Endothelial cell of umbilical vein (primary cell): ENCODE measurements around the gene SHISA9. TPM values are rescaled to one million over a fixed set of nuclear protein-coding genes. Genes with fewer than 3 reads are reported as not detected.

Experiments used
- BruUV-seq: library from RNA; stranded (reverse); fragments of 400-500 nt; replicated peaks from 2 replicates; lab custom pipeline; 2021; lab: Mats Ljungman, UMichigan
- CTCF ChIA-PET: fragments of 300-600, 350-600 bp; sonication (Branson Sonifier 250); formaldehyde crosslinking; loops from one replicate; lab custom pipeline; 2021; ENCODE audit warnings: antibody characterized with exemption, inconsistent platforms; lab: Charles Lee
- POLR2A ChIA-PET: fragments of 300-600, 350-600 bp; sonication (Branson Sonifier 250); formaldehyde crosslinking; loops from one replicate; lab custom pipeline; 2021; ENCODE audit warnings: antibody characterized with exemption, inconsistent platforms; lab: Charles Lee
- DNase-seq: peaks from one replicate; pipeline ENCODE4 v3.0.0-alpha.2; 2011; ENCODE audit warnings: low read depth, low spot score
- FAIRE-seq: peaks from 2 replicates; lab custom pipeline; 2011; peaks lifted over from hg19 to GRCh38; lab: Jason Lieb, UNC
- H2AFZ ChIP-seq: 2 replicates; pipeline ENCODE4 v1.6.0; 2012; ENCODE audit warnings: low read depth, low read length, control low read depth, inconsistent platforms
- H3K27ac ChIP-seq: 2 replicates; pipeline ENCODE4 v1.5.1; 2011; ENCODE audit warnings: low read depth, mild to moderate bottlenecking, control low read depth, low read length, moderate library complexity; ENCODE audit not compliant: insufficient read depth
- H3K27me3 ChIP-seq, 2 experiments: 2 replicates each; pipeline versions ENCODE4 v1.6.0 to v1.6.1; 2011; ENCODE audit warnings: low read length in 2 of 2, mixed read lengths in 1 of 2; ENCODE audit not compliant: control insufficient read depth in 2 of 2, insufficient read depth in 2 of 2
- H3K36me3 ChIP-seq, 2 experiments: 2 replicates in 1 of 2; 3 replicates in 1 of 2; pipeline ENCODE4 v1.5.1; 2011; ENCODE audit warnings: low read length in 2 of 2, mild to moderate bottlenecking in 1 of 2, moderate library complexity in 1 of 2; ENCODE audit not compliant: control insufficient read depth in 2 of 2, insufficient read depth in 2 of 2; ENCODE audit errors: extremely low read depth in 1 of 2
- H3K4me1 ChIP-seq: 3 replicates; pipeline ENCODE4 v1.5.1; 2011; ENCODE audit warnings: mild to moderate bottlenecking, low read length; ENCODE audit not compliant: control insufficient read depth, insufficient read depth; ENCODE audit errors: extremely low read depth
- H3K4me2 ChIP-seq: 2 replicates; pipeline ENCODE4 v1.6.1; 2011; ENCODE audit warnings: low read length, control low read depth, mixed read lengths; ENCODE audit not compliant: insufficient read depth
- H3K4me3 ChIP-seq, 3 experiments: fragments of 200-600 bp in 1 of 3; sonication (generic), shearing (Covaris generic) in 1 of 3; replicated peaks in 1 of 3; 2 replicates each; pipeline ENCODE4 v1.5.1; 2011 to 2016; ENCODE audit warnings: control low read depth in 3 of 3, low read length in 3 of 3, mild to moderate bottlenecking in 2 of 3, inconsistent platforms in 1 of 3, low read depth in 1 of 3, moderate library complexity in 1 of 3; ENCODE audit not compliant: insufficient read depth in 1 of 3
- H3K79me2 ChIP-seq: 2 replicates; pipeline ENCODE4 v1.6.0; 2012; ENCODE audit warnings: low read length, inconsistent platforms; ENCODE audit not compliant: control insufficient read depth, insufficient read depth
- H3K9ac ChIP-seq: replicated peaks from 2 replicates; pipeline ENCODE3; 2011; ENCODE audit warnings: low read length, control low read depth; ENCODE audit not compliant: insufficient read depth; ENCODE audit errors: extremely low read depth
- H3K9me1 ChIP-seq: replicated peaks from 3 replicates; pipeline ENCODE4 v1.6.0; 2011; ENCODE audit warnings: mild to moderate bottlenecking, low read length; ENCODE audit not compliant: control insufficient read depth, insufficient read depth; ENCODE audit errors: extremely low read depth
- H3K9me3 ChIP-seq: replicated peaks from 2 replicates; pipeline ENCODE4 v1.5.1; 2012; ENCODE audit warnings: low read length, inconsistent platforms; ENCODE audit not compliant: control insufficient read depth, insufficient read depth
- H4K20me1 ChIP-seq: replicated peaks from 2 replicates; pipeline ENCODE3; 2011; ENCODE audit warnings: mild to moderate bottlenecking, low read length; ENCODE audit not compliant: control insufficient read depth, insufficient read depth; ENCODE audit errors: extremely low read depth
- EZH2 ChIP-seq: IDR thresholded peaks from 2 replicates; pipeline ENCODE4 v1.6.1; 2012; ENCODE audit warnings: borderline replicate concordance, low read depth, mild to moderate bottlenecking, moderate library complexity, low read length, inconsistent platforms; ENCODE audit not compliant: severe bottlenecking
- FOS ChIP-seq: IDR thresholded peaks from 2 replicates; pipeline ENCODE4 v1.6.1; 2011; ENCODE audit warnings: mild to moderate bottlenecking, low read length, moderate library complexity, borderline replicate concordance; ENCODE audit not compliant: insufficient read depth
- GATA2 ChIP-seq: IDR thresholded peaks from 2 replicates; pipeline ENCODE4 v1.7.0; 2011; ENCODE audit warnings: low read depth, mild to moderate bottlenecking, moderate library complexity, mixed read lengths, low read length; ENCODE audit not compliant: insufficient read length, insufficient read depth
- JUN ChIP-seq: IDR thresholded peaks from 2 replicates; pipeline ENCODE4 v1.6.1; 2011; ENCODE audit warnings: borderline replicate concordance, low read depth; ENCODE audit not compliant: insufficient read length, insufficient read depth
- MAX ChIP-seq: IDR thresholded peaks from 2 replicates; pipeline ENCODE4 v1.6.1; 2011; ENCODE audit not compliant: insufficient read depth, insufficient read length
- MYC ChIP-seq: IDR thresholded peaks from one replicate; pipeline ENCODE4 v1.6.1; 2011; ENCODE audit warnings: mild to moderate bottlenecking, low read depth, low read length
- POLR2A ChIP-seq: IDR thresholded peaks from 2 replicates; pipeline ENCODE4 v1.6.1; 2012; ENCODE audit warnings: low read depth, mild to moderate bottlenecking, control low read depth, low read length
- POLR2AphosphoS5 ChIP-seq: IDR thresholded peaks from 2 replicates; pipeline ENCODE4 v1.6.1; 2012; ENCODE audit warnings: low read depth, mild to moderate bottlenecking, control low read depth, low read length, moderate library complexity; ENCODE audit not compliant: insufficient read depth
- dilution Hi-C: fragments of 300-500 bp; cut with MboI; formaldehyde crosslinking; loops from one replicate; pipeline ENCODE4 v1.15.0; 2019; ENCODE audit warnings: low sequenced_read_pairs; ENCODE audit not compliant: extremely low pct_ligation_motif_present
- intact Hi-C: fragments of 100-400 bp; cut with micrococcal nuclease; formaldehyde crosslinking; loops from one replicate; pipeline ENCODE4 v1.10.0; 2022
- polyA plus RNA-seq, 4 experiments: library from polyadenylated mRNA; depleted of rRNA in 3 of 4; stranded (reverse) in 3 of 4; unstranded in 1 of 4; fragments of >200 nt; gene quantifications; 2 replicates each; pipeline versions ENCODE4 v1.2.1 to v1.2.3, GENCODE V29; 2011 to 2012; ENCODE audit warnings: missing spikeins in 1 of 4
- total RNA-seq: library from RNA; stranded (reverse); gene quantifications from 2 replicates; pipeline ENCODE4 v1.2.3, GENCODE V29; 2021
- TF ChIP-seq, protein P1 (sequence below), 2 donors: IDR thresholded peaks; 1 replicate in 1 of 2; 2 replicates in 1 of 2; pipeline ENCODE4 v1.5.1; 2011; ENCODE audit warnings: low read length in 2 of 2, mild to moderate bottlenecking in 2 of 2, moderate library complexity in 2 of 2, control low read depth in 1 of 2, inconsistent platforms in 1 of 2, low read depth in 1 of 2; ENCODE audit not compliant: insufficient read depth in 1 of 2; ENCODE audit errors: extremely low read depth in 1 of 2

Gene SHISA9
- total and polyA plus RNA-seq, 2 donors (not counting 3 experiments of a cell fraction or from before 2014, with no cell fraction given) = not detected

DNA sequence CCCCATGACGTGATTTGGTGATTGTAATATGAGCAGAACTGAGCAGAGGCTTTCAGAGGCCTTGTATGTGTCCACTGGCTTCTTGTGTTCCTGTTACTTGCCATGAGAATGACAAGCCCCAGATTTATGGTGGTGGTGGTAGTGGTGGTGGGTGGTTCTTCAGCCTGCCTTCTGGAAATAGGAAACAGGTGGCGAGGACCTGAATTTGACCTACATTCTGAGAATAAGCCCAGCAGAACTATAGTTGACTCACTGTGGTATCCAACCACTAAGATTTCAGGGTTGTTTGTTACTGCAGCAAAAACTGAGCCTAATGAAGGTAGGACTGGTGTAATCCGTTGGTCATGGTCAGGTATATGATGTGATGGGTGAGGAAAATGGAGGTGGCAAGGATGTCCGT, 93.0 kb downstream of the SHISA9 start:
- no peak for DNase-seq
- H3K4me2 ChIP-seq = no peak overlapping the region
- H3K9ac ChIP-seq = no peak overlapping the region
- no peaks in the 10 kb centered on the region for H3K27me3 ChIP-seq
- H3K9me3 ChIP-seq = peaks cover 4% of the 10 kb centered on the region
- intact Hi-C loops (no loop called here), dilution Hi-C loops (no loop called here)
- FAIRE-seq = no peak
- no peaks in the 10 kb centered on the region for H3K9me1 ChIP-seq
- TF ChIP-seq GATA2 = no peak
- TF ChIP-seq JUN = no peak
- no peak for TF ChIP-seq EZH2
- no peak for TF ChIP-seq POLR2AphosphoS5
- no peak for TF ChIP-seq FOS
- no peak for TF ChIP-seq POLR2A
- TF ChIP-seq MAX = no peak
- TF ChIP-seq, protein P1, sequence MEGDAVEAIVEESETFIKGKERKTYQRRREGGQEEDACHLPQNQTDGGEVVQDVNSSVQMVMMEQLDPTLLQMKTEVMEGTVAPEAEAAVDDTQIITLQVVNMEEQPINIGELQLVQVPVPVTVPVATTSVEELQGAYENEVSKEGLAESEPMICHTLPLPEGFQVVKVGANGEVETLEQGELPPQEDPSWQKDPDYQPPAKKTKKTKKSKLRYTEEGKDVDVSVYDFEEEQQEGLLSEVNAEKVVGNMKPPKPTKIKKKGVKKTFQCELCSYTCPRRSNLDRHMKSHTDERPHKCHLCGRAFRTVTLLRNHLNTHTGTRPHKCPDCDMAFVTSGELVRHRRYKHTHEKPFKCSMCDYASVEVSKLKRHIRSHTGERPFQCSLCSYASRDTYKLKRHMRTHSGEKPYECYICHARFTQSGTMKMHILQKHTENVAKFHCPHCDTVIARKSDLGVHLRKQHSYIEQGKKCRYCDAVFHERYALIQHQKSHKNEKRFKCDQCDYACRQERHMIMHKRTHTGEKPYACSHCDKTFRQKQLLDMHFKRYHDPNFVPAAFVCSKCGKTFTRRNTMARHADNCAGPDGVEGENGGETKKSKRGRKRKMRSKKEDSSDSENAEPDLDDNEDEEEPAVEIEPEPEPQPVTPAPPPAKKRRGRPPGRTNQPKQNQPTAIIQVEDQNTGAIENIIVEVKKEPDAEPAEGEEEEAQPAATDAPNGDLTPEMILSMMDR (IDR thresholded peaks at IDR 0.05; ENCODE audit: extremely low read depth in 1 of 2, insufficient read depth in 1 of 2, low read depth in 1 of 2, low read length in 2 of 2) = no peak
- TF ChIP-seq MYC = no peak
- no peaks in the 10 kb centered on the region for H4K20me1 ChIP-seq
- ChIA-PET POLR2A (no interaction called here), CTCF (no interaction called here)
- H3K4me1 ChIP-seq = no peaks in the 10 kb centered on the region
- H3K36me3 ChIP-seq = no peaks in the 10 kb centered on the region
- no peak overlapping the region for H3K4me3 ChIP-seq
- no peaks in the 10 kb centered on the region for H3K79me2 ChIP-seq
- no peak overlapping the region for H2AFZ ChIP-seq
- no TSS peak for BruUV-seq
- no peak overlapping the region for H3K27ac ChIP-seq
